ENCODE data around the gene HAPLN2. TPM values are rescaled to one million over a fixed set of nuclear protein-coding genes. Genes with fewer than 3 reads are reported as not detected.
A peak's percentile ranks its signal among the peaks of the same experiment; 100 is the strongest.

Gene HAPLN2
- total and polyA plus RNA-seq, 2 of the 8 experiments (the other 6 are each of a cell fraction or from before 2014, with no cell fraction given), result 0.19 to 0.51 TPM

GRCh38 chr1:156646738-156647211 lies 27.6 kb downstream of the HAPLN2 start:
- Histone ChIP-seq H4K20me1 (replicated peaks in 1 of 2; ENCODE audit: control insufficient read depth in 1 of 2, insufficient read depth in 2 of 2, low read length in 2 of 2) (peaks cover 0 to 6% of the 10 kb centered on the region in 2 experiments), H2BK5ac (ENCODE audit: low read depth, low read length) (no peak overlapping the region), H4K5ac (ENCODE audit: insufficient read length, low read depth, low read length) (no peak overlapping the region), H3K4me1 (replicated peaks in 1 of 4; ENCODE audit: control insufficient read depth in 3 of 4, insufficient read depth in 4 of 4, low read length in 3 of 4) (peaks cover 8 to 16% (median 10%) of the 10 kb centered on the region in 4 experiments), H3K9me3 (ENCODE audit: insufficient read depth in 2 of 2, low read depth in 1 of 2, low read length in 1 of 2) (no peaks in the 10 kb centered on the region), H3K4me3 (ENCODE audit: extremely low read depth in 1 of 4, insufficient read depth in 2 of 4, low read depth in 3 of 4, low read length in 4 of 4) (no peak overlapping the region), H3K4ac (replicated peaks; ENCODE audit: insufficient read length, low read depth, low read length) (no peak overlapping the region), H4K8ac (ENCODE audit: extremely low read depth, insufficient read depth, low read length) (no peak overlapping the region), H3K79me2 (ENCODE audit: control insufficient read depth in 1 of 2, insufficient read depth in 2 of 2, low read length in 2 of 2) (no peaks in the 10 kb centered on the region), H3K27ac (ENCODE audit: low read depth, low read length) (no peak overlapping the region), H3K79me1 (ENCODE audit: low read depth, low read length) (no peaks in the 10 kb centered on the region), H3K14ac (ENCODE audit: insufficient read length) (no peak overlapping the region), H2AFZ (ENCODE audit: low read length) (no peak overlapping the region), H3K56ac (replicated peaks; ENCODE audit: insufficient read length, low read depth, low read length) (no peak overlapping the region), H2BK120ac (replicated peaks; ENCODE audit: low read depth, low read length) (no peak overlapping the region), H3K4me2 (ENCODE audit: insufficient read depth in 1 of 2, low read depth in 2 of 2, low read length in 2 of 2) (peak overlapping the region in 1 of 2 experiments; percentile 65; a peak in 3 of 4 replicates), H2BK15ac (ENCODE audit: low read length) (no peak overlapping the region), H2BK12ac (ENCODE audit: low read depth, low read length) (peak overlapping the region; percentile 84; the same call in 1 of the 2 replicates), H3K18ac (ENCODE audit: extremely low read depth, low read length) (peak overlapping the region; percentile 38; the same call in 1 of the 2 replicates), H3K27me3 (replicated peaks in 1 of 4; ENCODE audit: control insufficient read depth in 3 of 4, extremely low read depth in 1 of 4, insufficient read depth in 3 of 4, low read length in 3 of 4) (peaks cover 7 to 57% (median 42%) of the 10 kb centered on the region in 4 experiments), H3K36me3 (ENCODE audit: control insufficient read depth in 2 of 4, insufficient read depth in 4 of 4, low read length in 3 of 4) (no peaks in the 10 kb centered on the region), H2AK5ac (ENCODE audit: low read depth, low read length) (no peak overlapping the region), H2BK20ac (ENCODE audit: low read length) (no peak overlapping the region), H4K91ac (replicated peaks; ENCODE audit: insufficient read length, low read length) (peak overlapping the region; percentile 32), H3K9ac (replicated peaks in 1 of 4; ENCODE audit: extremely low read depth in 1 of 4, low read depth in 3 of 4, low read length in 3 of 4) (no peak overlapping the region), H3K23ac (ENCODE audit: insufficient read length) (no peak overlapping the region), H3K23me2 (ENCODE audit: low read depth, low read length) (peaks cover 9% of the 10 kb centered on the region; the same call in 1 of the 2 replicates)
- peak in 1 of 2 experiments; percentile 54 for DNase-seq (ENCODE audit: low read depth in 1 of 2, low spot score in 2 of 2)
- POLR2A ChIA-PET (ENCODE audit: partially characterized antibody), result interaction anchor here (1.4 to 4.5 kb wide), 4 partner anchors 19 to 61 kb away, joined by 3 to 22 read pairs (median 10); partner anchors contain the start of gene NES
- 69% methylated on average over 50 of the region's 51 CpGs; no CpG with 5 or more reads in 1 of the 2 experiments for WGBS, 2 experiments (ENCODE audit: extremely low coverage in 1 of 2, insufficient coverage in 1 of 2, insufficient read length in 1 of 2, insufficient replicate concordance in 2 of 2, low coverage in 1 of 2, low lambda C conversion rate in 2 of 2, missing lambda C conversion rate in 1 of 2)
- CTCF ChIA-PET (ENCODE audit: partially characterized antibody), result interaction anchor here (0.6 to 43.0 kb wide), 6 partner anchors 13 to 114 kb away, joined by 3 to 868 read pairs (median 134); partner anchors contain the start of genes HAPLN2 and NES
- TF ChIP-seq MAFK (IDR thresholded peaks at IDR 0.05; ENCODE audit: low read depth, low read length) (no peak), MAX (IDR thresholded peaks at IDR 0.05) (peak; percentile 65; the same call in 1 of the 2 replicates), RXRA (IDR thresholded peaks at IDR 0.05; ENCODE audit: insufficient read depth, low read depth, low read length) (no peak), E2F6 (IDR thresholded peaks at IDR 0.05) (peak; percentile 40; the same call in 1 of the 2 replicates), CREB1 (IDR thresholded peaks at IDR 0.05) (peak; percentile 28; the same call in 1 of the 2 replicates), CTCF (IDR thresholded peaks at IDR 0.05; ENCODE audit: control extremely low read depth in 1 of 3, insufficient read depth in 1 of 3, low read depth in 1 of 3, low read length in 3 of 3) (no peak)
- FAIRE-seq, result no peak

Data from H1 (cell line).